GM21825 (cell line): Measurements from ENCODE around the gene TSPAN16.

Experiments
- ATAC-seq: cut with Tn5 transposase; IDR thresholded peaks from one replicate; pipeline ENCODE4 v1.9.1; 2021; ENCODE audit warnings: mild to moderate bottlenecking, moderate library complexity; ENCODE audit not compliant: unreplicated experiment

The TSPAN16 gene

GRCh38 chr19:11267316-11268085 lies 28.5 kb upstream of the TSPAN16 start:
- no peak for ATAC-seq

DNA sequence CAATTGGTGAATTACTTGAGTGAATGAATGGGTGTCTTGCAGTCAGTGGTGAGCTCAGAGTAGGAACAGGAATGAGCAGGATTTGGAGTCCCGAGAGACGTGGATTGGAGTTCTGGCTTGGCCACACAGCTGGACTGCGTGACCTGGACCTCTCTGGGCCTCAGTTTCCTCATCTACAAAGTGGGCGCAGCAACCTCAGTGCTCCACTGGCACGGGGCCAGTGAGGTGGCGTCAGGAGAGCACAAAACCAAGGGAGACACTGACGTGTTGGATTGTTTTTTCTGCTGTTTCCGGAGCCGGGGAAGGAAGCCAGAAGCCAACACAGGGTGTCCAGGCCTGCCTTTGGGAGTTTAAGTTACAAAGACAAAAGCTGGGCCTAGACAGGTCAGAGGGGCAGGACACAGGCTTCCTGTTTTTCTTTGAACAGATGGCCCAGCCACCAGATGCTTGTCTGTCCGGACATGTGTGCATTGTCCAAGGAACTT lies 27.1 kb upstream of the TSPAN16 start:
- ATAC-seq = no peak

- no peak for ATAC-seq
These were observed 26.6 kb upstream of the TSPAN16 start for GRCh38 chr19:11269408-11269807.

DNA sequence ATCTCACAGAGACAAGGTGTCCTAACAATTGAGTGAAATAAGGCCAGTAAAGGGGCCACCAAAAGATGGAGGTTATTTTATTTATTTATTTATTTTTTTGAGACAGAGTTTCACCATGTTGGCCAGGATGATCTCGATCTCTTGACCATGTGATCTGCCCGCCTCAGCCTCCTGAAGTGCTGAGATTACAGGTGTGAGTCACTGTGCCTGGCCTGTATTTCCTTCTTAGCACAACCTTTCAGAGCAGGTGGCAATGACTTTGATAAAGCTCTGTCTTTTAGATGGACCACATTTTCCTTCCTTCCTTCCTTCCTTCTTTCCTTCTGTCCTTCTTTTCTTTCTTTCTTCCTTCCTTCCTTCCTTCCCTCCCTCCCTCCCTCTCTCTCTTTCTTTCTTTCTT lies 22.7 kb upstream of the TSPAN16 start:
- ATAC-seq = no peak

GRCh38 chr19:11273989-11274388 lies 22.0 kb upstream of the TSPAN16 start:
- ATAC-seq = no peak

DNA sequence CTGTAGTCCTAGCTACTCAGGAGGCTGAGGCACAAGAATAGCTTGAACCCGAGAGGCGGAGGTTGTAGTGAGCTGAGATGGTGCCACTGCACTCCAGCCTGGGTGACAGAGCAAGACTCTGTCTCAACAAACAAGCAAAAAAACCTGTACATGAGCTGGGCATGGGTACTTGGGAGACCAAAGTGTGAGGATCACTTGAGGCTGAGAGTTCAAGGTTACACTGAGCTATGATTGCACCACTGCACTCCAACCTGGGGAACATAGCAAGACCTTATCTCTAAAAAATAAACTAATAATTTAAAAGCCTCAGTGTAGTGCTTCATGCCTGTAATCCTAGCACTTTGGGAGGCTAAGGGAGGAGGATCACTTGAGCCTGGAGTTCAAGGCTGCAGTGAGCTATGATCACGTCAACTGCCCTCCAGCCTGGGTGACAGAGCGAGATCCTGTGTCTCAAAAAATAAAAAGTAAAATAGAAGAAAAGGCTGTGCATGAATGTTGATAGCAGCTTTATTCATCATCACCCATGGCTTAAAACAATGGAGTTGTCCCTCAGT lies 21.4 kb upstream of the TSPAN16 start:
- ATAC-seq = no peak

DNA sequence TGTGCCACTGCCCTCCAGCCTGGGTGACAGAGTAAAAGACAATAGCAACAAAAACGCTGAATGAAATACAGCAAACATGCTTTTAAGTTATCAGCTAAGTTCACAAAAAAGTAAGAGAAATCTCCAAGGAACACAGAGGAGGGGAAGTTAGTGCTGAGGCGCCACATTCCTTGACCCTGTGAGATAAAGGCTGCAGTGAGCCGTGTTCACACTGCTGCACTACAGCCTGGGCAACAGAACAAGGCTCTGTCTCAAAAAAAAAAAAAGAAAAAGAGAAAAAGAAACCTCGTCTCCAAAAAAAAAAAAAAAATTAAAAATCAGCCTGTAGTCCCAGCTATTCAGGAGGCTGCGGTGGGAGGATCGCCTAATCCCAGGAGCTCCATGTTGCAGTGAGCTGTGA lies 17.3 kb upstream of the TSPAN16 start:
- ATAC-seq = no peak

DNA sequence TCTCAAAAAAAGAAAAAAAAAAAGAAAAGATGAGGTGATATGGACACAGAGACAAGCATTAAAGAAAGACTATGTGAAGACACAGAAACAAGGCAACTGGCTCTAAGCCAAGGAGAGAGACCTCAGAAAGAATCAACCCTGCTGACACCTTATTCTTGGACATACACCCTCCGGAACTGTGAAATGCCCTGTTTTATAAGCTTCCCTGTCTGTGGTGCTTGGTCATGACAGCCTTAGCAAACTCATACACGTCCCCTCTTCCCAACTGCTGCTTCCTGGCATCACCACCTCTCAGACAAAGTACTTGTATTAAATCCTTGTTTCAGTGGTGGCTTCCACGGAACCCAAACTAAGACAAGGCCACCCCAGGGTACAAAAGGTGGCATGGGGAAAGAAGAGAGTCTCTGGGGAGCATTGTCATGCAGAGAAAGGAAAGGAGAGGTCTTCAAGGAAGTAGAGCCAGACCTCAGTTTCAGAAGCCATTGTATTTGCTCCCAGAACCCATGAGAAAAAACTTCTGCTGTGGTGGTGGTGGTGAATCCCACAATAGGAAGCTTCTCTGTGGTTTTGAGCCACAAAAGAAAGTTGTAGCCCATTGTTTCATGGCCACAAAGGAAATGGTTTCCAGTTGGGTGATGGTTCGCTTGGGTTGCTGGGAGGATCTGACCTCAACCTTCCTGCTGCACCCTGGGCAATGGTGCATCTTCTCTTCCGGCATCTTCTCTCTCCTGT lies 16.3 kb upstream of the TSPAN16 start:
- ATAC-seq = no peak

GRCh38 chr19:11281356-11282049 lies 14.5 kb upstream of the TSPAN16 start:
- ATAC-seq = no peak

DNA sequence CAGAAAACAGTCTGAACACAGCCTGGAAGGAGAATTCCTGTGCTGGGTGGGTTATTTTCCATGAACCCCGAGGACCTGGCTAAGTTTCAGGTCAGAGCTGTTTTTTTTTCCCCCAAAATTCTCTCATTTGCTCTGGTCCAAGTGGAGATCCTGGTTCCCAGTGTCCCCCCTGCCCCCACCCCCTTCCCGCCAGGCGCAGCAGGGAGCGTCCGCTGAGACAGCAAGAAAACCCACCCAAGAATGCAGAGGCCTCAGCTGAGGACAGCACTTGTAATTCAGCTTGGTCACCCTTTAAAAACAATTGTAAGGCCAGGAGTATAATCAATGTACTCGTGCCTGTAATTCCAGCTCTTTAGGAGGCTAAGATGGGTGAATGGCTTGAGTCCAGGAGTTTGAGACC lies 11.4 kb upstream of the TSPAN16 start:
- ATAC-seq = no peak

GRCh38 chr19:11286312-11286974 lies 9.5 kb upstream of the TSPAN16 start:
- no peak for ATAC-seq

DNA sequence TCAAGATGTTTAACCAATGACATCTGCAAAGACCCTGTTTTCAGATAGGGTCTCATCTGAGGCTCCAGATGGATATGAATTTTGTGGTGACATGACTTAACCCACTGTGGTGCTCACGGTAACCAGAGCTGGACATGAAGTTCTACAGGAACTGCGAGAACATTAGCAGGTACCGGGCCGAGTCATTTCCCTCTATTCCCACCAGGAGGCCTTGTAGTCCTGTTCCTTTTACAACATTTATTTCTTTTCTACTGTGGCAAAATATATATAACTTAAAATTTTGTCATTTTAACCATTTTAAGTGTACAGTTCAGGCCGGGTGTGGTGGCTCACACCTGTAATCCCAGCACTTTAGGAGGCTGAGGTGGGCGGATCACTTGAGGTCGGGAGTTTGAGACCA lies 7.6 kb upstream of the TSPAN16 start:
- ATAC-seq = no peak

- ATAC-seq = no peak
These were observed 5.7 kb upstream of the TSPAN16 start for GRCh38 chr19:11290256-11290655.

DNA sequence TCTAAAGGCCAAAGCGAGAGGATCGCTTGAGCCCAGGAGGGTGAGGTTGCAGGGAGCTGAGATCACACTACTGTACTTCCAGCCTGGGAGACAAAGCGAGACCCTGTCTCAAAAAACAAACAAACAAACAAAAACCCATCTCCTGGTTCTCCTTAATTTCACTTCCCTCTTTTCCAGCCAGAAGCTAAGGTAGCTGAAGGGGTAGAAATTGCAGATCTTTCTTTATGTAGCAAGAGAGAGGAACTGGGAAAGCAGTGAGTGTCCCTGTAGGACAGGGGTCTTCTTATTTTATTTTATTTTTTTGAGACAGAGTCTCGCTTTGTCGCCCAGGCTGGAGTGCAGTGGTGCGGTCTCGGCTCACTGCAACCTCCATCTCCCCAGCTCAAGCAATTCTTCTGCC lies 4.5 kb upstream of the TSPAN16 start:
- no peak for ATAC-seq

GRCh38 chr19:11291991-11292390 lies 4.0 kb upstream of the TSPAN16 start:
- ATAC-seq = no peak

- no peak for ATAC-seq
These were observed 2.2 kb upstream of the TSPAN16 start for GRCh38 chr19:11293433-11294389.

- no peak for ATAC-seq
These were observed 780 bp upstream of the TSPAN16 start for GRCh38 chr19:11295180-11295579.

GRCh38 chr19:11296264-11296663 lies 304 bp downstream of the TSPAN16 start:
- ATAC-seq = no peak

DNA sequence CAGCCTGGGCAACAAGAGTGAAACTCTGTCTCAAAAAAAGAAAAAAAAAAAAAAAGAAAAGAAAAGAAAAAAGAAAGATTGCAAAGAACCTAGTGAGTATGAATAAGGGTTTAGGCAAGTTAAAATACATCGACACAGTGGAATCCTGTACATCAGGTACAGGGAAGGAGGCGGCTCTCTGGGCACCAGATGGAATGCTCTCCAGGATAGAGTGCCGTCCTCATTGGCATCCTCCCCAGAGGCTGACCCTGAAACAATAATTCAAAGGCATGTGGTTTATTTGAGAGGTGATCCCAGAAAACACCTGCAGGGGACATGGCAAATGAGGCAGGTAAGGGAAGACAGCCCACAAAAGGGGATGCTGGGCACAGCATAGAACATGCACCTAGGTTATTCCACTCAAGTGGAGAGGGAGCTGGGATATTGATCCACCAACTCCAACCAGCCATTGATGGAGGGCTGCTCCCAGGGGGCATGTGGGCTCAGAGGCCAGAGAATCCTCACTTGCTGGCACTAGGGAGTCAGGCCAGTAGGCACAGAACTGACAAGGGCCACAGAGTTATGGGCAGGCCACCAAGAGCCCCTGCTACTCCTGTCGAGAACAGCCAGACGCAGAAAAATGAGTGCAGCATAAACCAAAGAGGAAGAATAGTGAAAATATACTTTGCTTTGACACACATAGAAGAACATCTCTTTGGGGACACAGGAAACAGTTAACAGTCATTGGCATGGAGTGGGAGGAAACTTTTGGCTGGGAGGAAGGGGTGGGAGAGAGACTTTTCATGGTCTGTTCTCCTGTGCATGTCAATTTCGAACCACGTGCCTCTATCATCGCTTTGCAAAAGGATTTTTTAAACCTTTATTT lies 4.2 kb downstream of the TSPAN16 start:
- no peak for ATAC-seq
